ENCODE data around the gene LIG1.
"Not testable (repeated sequence)": the region's sequence is repeated elsewhere in the genome, so short reads cannot be mapped to it uniquely, and the experiment has no call there.

- TF ChIP-seq, protein P1, sequence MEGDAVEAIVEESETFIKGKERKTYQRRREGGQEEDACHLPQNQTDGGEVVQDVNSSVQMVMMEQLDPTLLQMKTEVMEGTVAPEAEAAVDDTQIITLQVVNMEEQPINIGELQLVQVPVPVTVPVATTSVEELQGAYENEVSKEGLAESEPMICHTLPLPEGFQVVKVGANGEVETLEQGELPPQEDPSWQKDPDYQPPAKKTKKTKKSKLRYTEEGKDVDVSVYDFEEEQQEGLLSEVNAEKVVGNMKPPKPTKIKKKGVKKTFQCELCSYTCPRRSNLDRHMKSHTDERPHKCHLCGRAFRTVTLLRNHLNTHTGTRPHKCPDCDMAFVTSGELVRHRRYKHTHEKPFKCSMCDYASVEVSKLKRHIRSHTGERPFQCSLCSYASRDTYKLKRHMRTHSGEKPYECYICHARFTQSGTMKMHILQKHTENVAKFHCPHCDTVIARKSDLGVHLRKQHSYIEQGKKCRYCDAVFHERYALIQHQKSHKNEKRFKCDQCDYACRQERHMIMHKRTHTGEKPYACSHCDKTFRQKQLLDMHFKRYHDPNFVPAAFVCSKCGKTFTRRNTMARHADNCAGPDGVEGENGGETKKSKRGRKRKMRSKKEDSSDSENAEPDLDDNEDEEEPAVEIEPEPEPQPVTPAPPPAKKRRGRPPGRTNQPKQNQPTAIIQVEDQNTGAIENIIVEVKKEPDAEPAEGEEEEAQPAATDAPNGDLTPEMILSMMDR (IDR thresholded peaks at IDR 0.05; ENCODE audit: insufficient read depth, low read length, poor library complexity, severe bottlenecking): not testable (repeated sequence)
- TF ChIP-seq EZH2phosphoT487 (conservative IDR thresholded peaks at IDR 0.05; ENCODE audit: low read length): not testable (repeated sequence)
Measured at GRCh38 chr19:48091111-48091718, 78.9 kb downstream of the LIG1 start.

Data from SU-DHL-6 (cell line).